IPS-20b (cell line): Measurements from ENCODE around the gene SERPINB13.
"Not testable (repeated sequence)": the region's sequence is repeated elsewhere in the genome, so short reads cannot be mapped to it uniquely, and the experiment has no call there.

Experiments used
- H3K27ac ChIP-seq: one replicate; pipeline ENCODE4 v1.5.1; 2013; ENCODE audit warnings: low read length
- H3K27me3 ChIP-seq: 2 replicates; pipeline ENCODE4 v1.6.1; 2013; ENCODE audit warnings: mild to moderate bottlenecking, low read length, inconsistent platforms; ENCODE audit not compliant: insufficient read depth
- H3K36me3 ChIP-seq: 2 replicates; pipeline ENCODE4 v1.6.1; 2013; ENCODE audit warnings: low read depth, mild to moderate bottlenecking, inconsistent platforms, low read length, moderate library complexity; ENCODE audit not compliant: insufficient read depth
- H3K4me1 ChIP-seq: 2 replicates; pipeline ENCODE4 v1.6.1; 2013; ENCODE audit warnings: mild to moderate bottlenecking, control low read depth, inconsistent platforms, low read length, moderate library complexity; ENCODE audit not compliant: insufficient read depth
- H3K4me3 ChIP-seq: 2 replicates; pipeline ENCODE4 v1.5.1; 2013; ENCODE audit warnings: mild to moderate bottlenecking, low read length, inconsistent platforms
- H3K9ac ChIP-seq: 2 replicates; pipeline ENCODE4 v1.6.1; 2013; ENCODE audit warnings: low read depth, mild to moderate bottlenecking, inconsistent platforms, low read length, moderate library complexity
- H3K9me3 ChIP-seq: 2 replicates; pipeline ENCODE4 v1.6.1; 2013; ENCODE audit warnings: mild to moderate bottlenecking, low read depth, low read length, inconsistent platforms; ENCODE audit not compliant: insufficient read depth

SERPINB13 gene

GRCh38 chr18:63626431-63626830 is 39.3 kb downstream of the SERPINB13 start:
- Histone ChIP-seq H3K27me3 (no peaks in the 10 kb centered on the region), H3K9me3 (peaks cover 44% of the 10 kb centered on the region), H3K4me3 (no peak overlapping the region), H3K27ac (no peak overlapping the region), H3K9ac (no peak overlapping the region), H3K4me1 (no peaks in the 10 kb centered on the region), H3K36me3 (no peaks in the 10 kb centered on the region)

GRCh38 chr18:63627819-63628218 is 40.7 kb downstream of the SERPINB13 start:
- Histone ChIP-seq H3K9me3 (peaks cover 44% of the 10 kb centered on the region), H3K27ac (no peak overlapping the region), H3K36me3 (no peaks in the 10 kb centered on the region), H3K4me1 (no peaks in the 10 kb centered on the region), H3K4me3 (no peak overlapping the region), H3K27me3 (no peaks in the 10 kb centered on the region), H3K9ac (no peak overlapping the region)

GRCh38 chr18:63637703-63638102 is 50.6 kb downstream of the SERPINB13 start:
- Histone ChIP-seq H3K9me3 (0 out of 2 replicates have a peak, but pooled peaks cover 3% of the 10 kb centered on the region), H3K27ac (no peak overlapping the region), H3K4me3 (no peak overlapping the region), H3K36me3 (no peaks in the 10 kb centered on the region), H3K9ac (no peak overlapping the region), H3K4me1 (no peaks in the 10 kb centered on the region; the same call in 1 of the 2 replicates), H3K27me3 (no peaks in the 10 kb centered on the region)

GRCh38 chr18:63641157-63641680 is 54.1 kb downstream of the SERPINB13 start:
- not testable (repeated sequence) for H3K9ac ChIP-seq, H3K9me3 ChIP-seq, H3K4me1 ChIP-seq, H3K36me3 ChIP-seq, H3K27ac ChIP-seq, H3K4me3 ChIP-seq, H3K27me3 ChIP-seq

- H3K4me1 ChIP-seq, H3K9me3 ChIP-seq, H3K27ac ChIP-seq, H3K36me3 ChIP-seq, H3K4me3 ChIP-seq, H3K27me3 ChIP-seq, H3K9ac ChIP-seq: not testable (repeated sequence)
Observed at GRCh38 chr18:63642668-63643356, 55.7 kb downstream of the SERPINB13 start.

- H3K4me3 ChIP-seq, H3K9ac ChIP-seq, H3K9me3 ChIP-seq, H3K27ac ChIP-seq, H3K4me1 ChIP-seq, H3K36me3 ChIP-seq, H3K27me3 ChIP-seq: not testable (repeated sequence)
Observed at GRCh38 chr18:63644142-63644541, 57.0 kb downstream of the SERPINB13 start, which contains the start of gene SERPINB4. Gene SERPINB4 (minus strand): TSS chr18:63644256. CDS start chr18:63643577, 679 bp downstream.

GRCh38 chr18:63644694-63645093 is 57.6 kb downstream of the SERPINB13 start:
- H3K4me1 ChIP-seq, H3K4me3 ChIP-seq, H3K9ac ChIP-seq, H3K27me3 ChIP-seq, H3K27ac ChIP-seq, H3K9me3 ChIP-seq, H3K36me3 ChIP-seq: not testable (repeated sequence)

- Histone ChIP-seq H3K36me3 (no peaks in the 10 kb centered on the region), H3K4me3 (no peak overlapping the region), H3K27me3 (no peaks in the 10 kb centered on the region), H3K9me3 (no peaks in the 10 kb centered on the region), H3K4me1 (peaks cover 6% of the 10 kb centered on the region; the same call in 1 of the 2 replicates), H3K9ac (no peak overlapping the region), H3K27ac (no peak overlapping the region)
Observed at GRCh38 chr18:63646936-63647335, 59.8 kb downstream of the SERPINB13 start.

GRCh38 chr18:63648241-63648640 is 61.1 kb downstream of the SERPINB13 start:
- no peak overlapping the region for H3K4me3 ChIP-seq
- H3K27me3 ChIP-seq = no peaks in the 10 kb centered on the region
- H3K9me3 ChIP-seq = no peaks in the 10 kb centered on the region
- no peak overlapping the region for H3K27ac ChIP-seq
- H3K36me3 ChIP-seq = no peaks in the 10 kb centered on the region
- H3K9ac ChIP-seq = no peak overlapping the region
- H3K4me1 ChIP-seq = peaks cover 6% of the 10 kb centered on the region; the same call in 1 of the 2 replicates
